ENCODE data around the gene RPL29.

Gene RPL29

GRCh38 chr3:51961602-51962569 lies 33.8 kb downstream of the RPL29 start:
- DNase-seq, result no peak

- DNase-seq, result no peak
These were observed 34.7 kb downstream of the RPL29 start for GRCh38 chr3:51961011-51961410.

DNA sequence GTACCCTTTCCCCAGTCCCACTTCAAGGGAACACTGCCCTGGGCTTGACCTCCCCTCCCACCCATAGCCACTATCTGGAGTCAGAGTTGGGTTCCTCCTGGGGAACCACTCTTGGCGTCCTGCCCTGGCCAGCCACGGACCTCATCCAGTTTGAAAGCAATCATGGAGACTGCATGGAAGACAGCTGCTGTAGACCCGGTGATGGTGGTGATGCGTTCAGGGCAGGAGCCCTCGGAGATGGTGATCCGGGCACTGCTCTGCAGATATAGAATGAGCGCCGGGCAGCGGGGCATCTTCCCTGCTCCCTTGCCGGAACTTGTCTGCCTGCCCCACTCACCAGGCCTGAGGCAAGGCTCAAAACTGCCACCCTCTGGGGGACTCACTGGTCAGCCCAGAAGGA lies 35.3 kb downstream of the RPL29 start:
- no peak for DNase-seq

- no peak for DNase-seq
These were observed 36.0 kb downstream of the RPL29 start for GRCh38 chr3:51959651-51960050.

- DNase-seq, result no peak
These were observed 36.8 kb downstream of the RPL29 start for GRCh38 chr3:51958603-51959521.

DNA sequence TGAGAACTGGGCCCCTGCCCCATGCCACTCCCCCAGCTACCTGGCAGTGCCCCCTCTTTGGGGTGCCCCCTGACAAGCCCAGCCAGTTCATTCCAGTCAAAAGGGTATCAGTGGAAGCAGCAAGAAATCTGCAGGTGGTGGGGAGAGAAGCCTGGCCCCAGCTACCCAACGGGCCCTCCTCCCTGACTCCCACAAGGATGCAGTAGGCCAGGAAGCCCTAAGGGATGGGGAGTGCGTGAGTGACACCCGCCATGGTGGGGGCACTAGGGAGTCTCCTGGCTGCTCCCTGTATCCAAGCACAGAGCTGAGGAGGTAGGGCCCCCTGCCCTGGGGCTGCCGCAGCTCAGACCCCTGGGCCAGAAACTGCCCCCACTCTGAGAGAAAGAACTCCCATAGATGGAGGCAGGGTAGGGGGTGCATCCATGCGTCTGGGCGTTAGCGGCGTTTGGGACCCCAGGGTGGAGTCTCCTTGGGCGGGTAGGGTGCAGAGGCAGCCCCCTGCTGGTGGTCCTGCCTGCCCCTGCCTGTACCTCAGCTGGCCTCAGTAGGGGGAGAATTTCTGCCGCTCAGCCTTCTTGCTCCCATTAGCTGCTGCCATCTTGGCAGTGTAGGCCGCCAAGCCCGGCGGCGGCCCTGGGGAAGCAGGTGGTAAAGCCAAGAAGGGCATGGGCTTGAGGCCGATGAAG lies 38.0 kb downstream of the RPL29 start:
- DNase-seq, result no peak

- peak in 1 of 2 experiments; percentile 39 for DNase-seq
These were observed 39.6 kb downstream of the RPL29 start for GRCh38 chr3:51955893-51956770.

DNA sequence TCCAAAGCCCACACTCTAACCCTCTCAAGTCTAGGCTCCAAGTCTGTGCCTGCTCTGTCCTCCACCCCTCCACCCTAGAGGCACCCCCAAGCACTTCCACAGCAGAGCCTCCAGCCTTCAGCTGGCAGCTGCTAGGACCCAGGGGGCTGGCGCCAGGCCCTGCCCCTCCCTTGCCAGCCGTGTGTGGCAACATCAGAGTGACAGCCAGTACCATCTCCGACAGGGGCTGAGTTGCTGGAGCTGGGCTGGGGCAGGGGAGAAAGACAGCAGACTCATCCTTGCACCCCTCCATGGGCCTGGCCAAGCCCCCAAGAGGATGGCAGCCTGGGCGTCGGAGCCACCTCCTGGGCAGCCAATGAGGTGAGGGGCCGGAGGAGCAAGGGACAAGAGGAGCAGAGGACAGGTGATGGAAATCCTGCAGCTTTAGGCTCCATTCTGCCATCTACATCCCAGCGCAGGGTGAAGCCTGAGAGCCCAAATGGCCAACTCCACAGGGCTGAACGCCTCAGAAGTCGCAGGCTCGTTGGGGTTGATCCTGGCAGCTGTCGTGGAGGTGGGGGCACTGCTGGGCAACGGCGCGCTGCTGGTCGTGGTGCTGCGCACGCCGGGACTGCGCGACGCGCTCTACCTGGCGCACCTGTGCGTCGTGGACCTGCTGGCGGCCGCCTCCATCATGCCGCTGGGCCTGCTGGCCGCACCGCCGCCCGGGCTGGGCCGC lies 40.4 kb downstream of the RPL29 start, which contains the start of gene GPR62:
Gene GPR62 (plus strand): TSS at position 207 of the 718 bp plus-strand sequence. CDS start 272 bp downstream, at position 479.
- DNase-seq, result no peak

DNA sequence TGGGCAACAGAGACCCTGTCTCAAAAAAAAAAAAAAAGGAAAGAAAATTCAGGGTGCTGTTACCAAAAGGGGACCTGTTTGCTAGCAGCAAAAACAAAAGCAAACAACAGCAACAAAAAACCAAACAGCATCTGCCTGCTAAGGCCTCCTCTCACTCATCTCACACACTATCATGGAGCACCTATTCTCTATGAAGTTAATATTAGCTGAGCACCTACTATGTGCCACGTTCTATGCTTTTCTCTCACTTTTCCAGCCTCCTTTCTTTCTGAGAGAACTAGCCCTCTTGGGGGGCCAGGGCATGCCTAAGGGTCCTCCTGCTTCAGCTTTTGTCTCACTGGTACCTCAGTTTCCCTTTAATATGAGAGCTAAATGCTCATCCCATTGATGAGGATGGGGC lies 41.0 kb downstream of the RPL29 start:
- no peak for DNase-seq

DNA sequence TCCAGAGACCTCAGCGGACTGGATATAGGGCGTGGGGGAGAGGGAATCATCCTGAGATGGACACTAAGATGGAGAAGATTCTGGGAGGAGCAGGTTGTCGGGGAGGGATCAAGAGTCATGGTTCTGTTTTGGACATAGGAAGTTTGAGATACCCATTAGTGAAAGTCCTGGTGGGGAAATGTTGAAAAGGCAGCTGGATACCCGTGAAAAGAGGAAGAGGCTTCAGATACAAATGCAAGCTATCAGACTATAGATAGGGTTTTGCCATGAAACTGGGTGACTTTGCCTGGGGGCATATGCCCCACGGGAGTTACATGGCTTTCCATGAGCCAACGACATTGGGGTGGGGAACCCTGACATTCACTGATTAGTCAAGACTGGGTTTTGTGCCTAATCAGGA lies 41.6 kb downstream of the RPL29 start:
- DNase-seq, result no peak

- no peak for DNase-seq
These were observed 42.2 kb downstream of the RPL29 start for GRCh38 chr3:51953445-51953844.

DNA sequence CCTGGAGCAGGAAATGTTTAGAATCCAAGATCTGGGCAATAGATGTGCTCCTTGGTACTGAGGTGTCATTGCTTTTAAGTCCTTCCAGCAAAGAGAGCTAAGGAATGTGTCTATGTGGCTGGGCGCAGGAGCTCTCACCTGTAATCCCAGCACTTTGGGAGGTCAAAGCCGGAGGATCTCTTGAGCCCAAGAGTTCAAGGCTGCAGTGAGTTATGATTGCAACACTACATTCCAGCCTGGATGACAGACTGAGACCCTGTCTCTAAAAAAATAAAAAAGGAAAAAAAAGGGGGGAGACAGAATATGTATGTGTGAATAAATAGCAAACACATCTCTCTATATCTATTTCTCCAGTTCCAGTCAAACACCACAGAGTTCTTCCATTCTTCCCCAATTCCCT lies 44.8 kb downstream of the RPL29 start:
- DNase-seq, result no peak

- no peak for DNase-seq
These were observed 46.6 kb downstream of the RPL29 start for GRCh38 chr3:51949121-51949520.

DNA sequence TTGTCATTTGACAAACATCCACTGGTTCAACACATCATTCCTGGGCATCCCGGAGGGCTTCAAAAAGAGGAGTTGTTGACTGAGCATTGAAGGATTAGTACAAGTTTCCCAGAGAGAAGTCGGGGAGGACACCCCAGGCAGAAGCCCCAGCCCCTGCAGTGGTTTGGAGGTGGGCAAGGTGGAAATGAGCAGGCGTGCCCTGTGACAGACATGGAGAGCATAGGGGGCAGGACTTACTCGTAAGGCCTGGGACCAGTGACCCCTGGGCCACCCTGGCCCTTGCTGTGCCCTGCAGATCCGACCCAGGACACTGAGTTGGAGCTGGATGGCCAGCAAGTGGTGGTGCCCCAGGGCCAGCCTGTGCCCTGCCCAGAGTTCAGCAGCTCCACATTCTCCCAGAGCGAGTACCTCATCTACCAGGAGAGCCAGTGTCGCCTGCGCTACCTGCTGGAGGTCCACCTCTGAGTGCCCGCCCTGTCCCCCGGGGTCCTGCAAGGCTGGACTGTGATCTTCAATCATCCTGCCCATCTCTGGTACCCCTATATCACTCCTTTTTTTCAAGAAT lies 47.6 kb downstream of the RPL29 start:
- no peak for DNase-seq

DNA sequence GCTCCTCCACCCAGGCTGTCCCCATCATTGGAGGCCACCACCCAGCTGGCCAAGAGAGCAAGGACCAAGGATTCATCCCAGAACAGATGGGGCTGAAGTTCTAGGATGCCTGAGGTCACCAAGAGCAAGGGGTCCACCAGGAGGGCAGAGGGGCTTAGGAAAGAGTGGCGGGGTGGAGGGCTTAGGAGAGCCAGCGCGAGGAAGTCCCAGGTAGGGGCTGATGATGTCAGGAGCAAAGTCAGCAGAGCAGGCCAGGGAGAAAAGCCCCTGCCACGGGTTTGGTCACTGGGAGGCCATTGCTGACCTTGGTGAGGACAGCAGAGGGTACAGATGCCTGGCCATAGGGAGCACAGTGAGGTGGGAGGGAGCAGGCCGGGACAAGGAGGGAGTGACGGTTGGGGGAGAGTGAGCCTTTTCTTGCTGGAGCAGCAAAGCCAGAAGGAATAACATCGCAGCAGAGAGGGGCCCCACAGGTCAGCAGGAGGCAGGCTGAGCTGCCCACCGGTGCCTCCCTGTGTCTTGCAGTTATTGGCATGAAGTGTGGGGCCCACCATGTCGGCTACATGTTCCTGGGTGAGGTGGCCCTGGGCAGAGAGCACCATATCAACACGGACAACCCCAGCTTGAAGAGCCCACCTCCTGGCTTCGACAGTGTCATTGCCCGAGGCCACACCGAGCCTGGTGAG lies 48.3 kb downstream of the RPL29 start:
- no peak for DNase-seq

- no peak for DNase-seq
These were observed 48.9 kb downstream of the RPL29 start for GRCh38 chr3:51946796-51947195.

- no peak for DNase-seq
These were observed 49.6 kb downstream of the RPL29 start for GRCh38 chr3:51945926-51946705.

DNA sequence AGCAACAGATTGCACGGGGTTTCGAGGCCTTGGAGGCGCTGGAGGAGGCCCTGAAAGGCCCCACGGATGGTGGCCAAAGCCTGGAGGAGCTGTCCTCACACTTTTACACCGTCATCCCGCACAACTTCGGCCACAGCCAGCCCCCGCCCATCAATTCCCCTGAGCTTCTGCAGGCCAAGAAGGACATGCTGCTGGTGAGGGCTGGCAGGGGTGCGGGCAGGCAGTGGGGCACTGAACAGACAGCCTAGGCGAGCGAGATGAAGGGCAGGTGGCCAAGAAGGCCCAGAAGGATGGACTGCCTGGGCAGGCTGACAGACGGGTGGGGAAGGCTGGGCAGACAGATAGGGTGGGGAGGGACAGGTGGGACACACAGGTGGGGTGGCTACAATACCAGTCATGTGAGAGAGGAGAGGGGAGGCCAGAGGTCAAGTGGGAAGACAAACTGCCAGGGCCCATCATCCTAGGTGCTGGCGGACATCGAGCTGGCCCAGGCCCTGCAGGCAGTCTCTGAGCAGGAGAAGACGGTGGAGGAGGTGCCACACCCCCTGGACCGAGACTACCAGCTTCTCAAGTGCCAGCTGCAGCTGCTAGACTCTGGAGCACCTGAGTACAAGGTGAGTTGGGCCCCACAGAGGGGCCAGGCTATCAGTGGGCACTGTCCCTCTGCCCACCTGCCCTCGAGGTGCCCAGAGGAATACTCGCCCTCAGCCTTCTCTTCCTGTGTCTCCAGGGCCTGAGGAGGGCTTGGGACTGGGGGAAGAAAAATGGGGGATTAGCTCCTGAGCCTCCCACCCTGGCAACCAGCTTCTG lies 50.5 kb downstream of the RPL29 start:
- no peak for DNase-seq

All from NCI-H526 (cell line).